ENCODE data around the gene LARGE2.

DNA sequence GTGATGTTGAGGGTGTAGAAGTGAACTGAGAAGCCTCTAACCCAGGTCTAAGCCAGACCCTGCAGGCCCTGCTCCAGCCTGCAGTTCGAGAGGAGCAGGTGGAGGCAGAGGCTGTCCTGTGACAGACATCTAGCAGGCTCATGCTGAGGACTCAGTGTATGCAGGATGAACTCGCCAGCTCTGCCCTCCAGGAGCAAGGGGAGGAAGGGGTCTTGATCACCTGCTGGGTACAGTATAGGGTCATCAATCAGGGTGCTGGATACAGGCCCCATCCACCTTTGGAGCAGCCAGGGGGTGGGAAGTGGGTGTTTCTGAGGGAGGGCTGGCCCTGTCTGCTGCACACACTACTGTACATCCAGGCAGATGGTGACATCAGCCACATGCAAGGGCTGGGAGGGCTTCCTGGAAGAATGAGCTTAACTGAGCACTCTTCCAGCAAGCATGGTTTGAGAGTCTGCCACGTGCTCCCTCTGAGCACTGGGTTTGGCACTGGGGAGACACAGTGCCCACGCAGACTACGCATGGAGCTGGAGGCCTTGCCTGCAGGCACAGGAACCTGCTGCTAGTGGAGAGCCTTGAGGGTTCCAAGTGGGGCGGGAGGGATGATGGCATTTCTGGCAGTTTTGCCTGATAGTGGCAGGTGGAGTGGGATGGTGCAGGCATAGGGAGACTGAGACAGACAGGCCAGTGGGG, 27.8 kb upstream of the LARGE2 start:
- TF ChIP-seq KLF9 (tag by site-specific recombination; IDR thresholded peaks at IDR 0.05; ENCODE audit: low read depth) (no peak), CTCF (tag by site-specific recombination; IDR thresholded peaks at IDR 0.05) (no peak)
